Measurements from ENCODE around the gene KLK6.

DNA sequence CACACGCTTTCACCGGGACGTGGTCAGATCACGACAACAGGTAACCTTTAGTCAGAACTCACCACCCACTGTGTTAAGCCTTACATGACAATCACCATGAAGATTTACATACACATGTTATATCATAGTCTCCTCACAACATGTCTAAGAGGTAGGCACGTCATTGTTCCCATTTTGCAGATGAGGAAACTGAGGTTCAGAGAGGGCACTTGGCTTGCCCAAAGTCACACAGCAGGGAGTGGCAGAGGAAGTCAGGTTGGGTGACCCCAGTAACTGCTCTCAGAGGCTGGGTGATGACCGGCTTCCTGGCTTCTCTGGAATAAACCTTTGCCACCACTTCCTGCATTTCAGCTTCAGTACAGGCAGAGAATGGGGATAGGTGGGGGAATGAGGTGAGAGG lies 44.9 kb upstream of the KLK6 start:
- TF ChIP-seq CTCF (IDR thresholded peaks at IDR 0.05; ENCODE audit: low read depth, low read length, missing input control) (no peak), YY1 (IDR thresholded peaks at IDR 0.05) (no peak), GABPA (IDR thresholded peaks at IDR 0.05 in 1 of 2, conservative IDR thresholded peaks at IDR 0.05 in 1 of 2) (no peak), ATF3 (IDR thresholded peaks at IDR 0.05) (no peak), MAX (IDR thresholded peaks at IDR 0.05) (no peak), REST (IDR thresholded peaks at IDR 0.05) (no peak), JUND (IDR thresholded peaks at IDR 0.05) (no peak), TAF1 (conservative IDR thresholded peaks at IDR 0.05) (no peak)

Measured in liver (tissue), 3 donors.